Omental fat pad (tissue), 4 donors: ENCODE measurements around the gene NOC4L. TPM values are rescaled to one million over a fixed set of nuclear protein-coding genes. Genes with fewer than 3 reads are reported as not detected.
"Not testable (repeated sequence)": the region's sequence is repeated elsewhere in the genome, so short reads cannot be mapped to it uniquely, and the experiment has no call there.

Source experiments
- ATAC-seq: fragments of 150-250 bp; one replicate; pipeline ENCODE4 v1.9.1; 2016; ENCODE audit warnings: mild to moderate bottlenecking, moderate library complexity; ENCODE audit not compliant: low FRiP score
- DNase-seq: peaks from one replicate; pipeline ENCODE4 v3.0.0-alpha.2; 2019; ENCODE audit warnings: low spot score
- CTCF ChIP-seq, 3 donors: fragments of 450-650 bp; IDR thresholded peaks; one replicate each; pipeline ENCODE4 v1.5.1; 2016 to 2017; ENCODE audit warnings: antibody characterized with exemption in 3 of 3, mild to moderate bottlenecking in 3 of 3, moderate library complexity in 2 of 3
- total RNA-seq, 4 donors: library from RNA; depleted of rRNA; stranded (reverse); fragments of >200 nt; gene quantifications; one replicate each; pipeline ENCODE4 v1.1.0, GENCODE V29; 2016

The NOC4L gene
- total RNA-seq, 4 donors from 2014 or later = 6.4 to 16.1 (median 9.3) TPM

- no peak for TF ChIP-seq CTCF (IDR thresholded peaks at IDR 0.05)
- ATAC-seq (no peak), DNase-seq (no peak)
Observed at GRCh38 chr12:132146772-132147422, 2.6 kb downstream of the NOC4L start.

GRCh38 chr12:132147423-132148367 lies 3.4 kb downstream of the NOC4L start:
- DNase-seq = no peak

GRCh38 chr12:132148368-132149045 lies 4.2 kb downstream of the NOC4L start:
- no peak for DNase-seq
- no peak for TF ChIP-seq CTCF (IDR thresholded peaks at IDR 0.05)
- no peak for ATAC-seq

More at GRCh38 chr12:132147423-132148367, 3.4 kb downstream of the NOC4L start:
- ATAC-seq = no peak
- no peak for TF ChIP-seq CTCF (IDR thresholded peaks at IDR 0.05)

- not testable (repeated sequence) for ATAC-seq, DNase-seq
Observed at GRCh38 chr12:132149526-132149925, 5.3 kb downstream of the NOC4L start.

GRCh38 chr12:132150780-132151144 lies 6.5 kb downstream of the NOC4L start:
- TF ChIP-seq CTCF (IDR thresholded peaks at IDR 0.05) = no peak
- DNase-seq (no peak), ATAC-seq (no peak)

GRCh38 chr12:132151145-132151765 lies 7.0 kb downstream of the NOC4L start:
- TF ChIP-seq CTCF (IDR thresholded peaks at IDR 0.05) = no peak
- DNase-seq = no peak
- ATAC-seq = no peak
